Breast epithelium (tissue), 3 donors: ENCODE results near the gene CRY1.

Source experiments
- POLR2A ChIP-seq: fragments of 450-650 bp; IDR thresholded peaks from one replicate; pipeline ENCODE4 v1.6.1; 2016; ENCODE audit warnings: antibody characterized with exemption, mild to moderate bottlenecking, moderate library complexity
- TF ChIP-seq, protein P1 (sequence below), 3 donors: fragments of 450-650 bp; IDR thresholded peaks; one replicate each; pipeline ENCODE4 v1.5.1; 2016 to 2017; ENCODE audit warnings: antibody characterized with exemption in 3 of 3, mild to moderate bottlenecking in 3 of 3, moderate library complexity in 3 of 3

- TF ChIP-seq, protein P1, sequence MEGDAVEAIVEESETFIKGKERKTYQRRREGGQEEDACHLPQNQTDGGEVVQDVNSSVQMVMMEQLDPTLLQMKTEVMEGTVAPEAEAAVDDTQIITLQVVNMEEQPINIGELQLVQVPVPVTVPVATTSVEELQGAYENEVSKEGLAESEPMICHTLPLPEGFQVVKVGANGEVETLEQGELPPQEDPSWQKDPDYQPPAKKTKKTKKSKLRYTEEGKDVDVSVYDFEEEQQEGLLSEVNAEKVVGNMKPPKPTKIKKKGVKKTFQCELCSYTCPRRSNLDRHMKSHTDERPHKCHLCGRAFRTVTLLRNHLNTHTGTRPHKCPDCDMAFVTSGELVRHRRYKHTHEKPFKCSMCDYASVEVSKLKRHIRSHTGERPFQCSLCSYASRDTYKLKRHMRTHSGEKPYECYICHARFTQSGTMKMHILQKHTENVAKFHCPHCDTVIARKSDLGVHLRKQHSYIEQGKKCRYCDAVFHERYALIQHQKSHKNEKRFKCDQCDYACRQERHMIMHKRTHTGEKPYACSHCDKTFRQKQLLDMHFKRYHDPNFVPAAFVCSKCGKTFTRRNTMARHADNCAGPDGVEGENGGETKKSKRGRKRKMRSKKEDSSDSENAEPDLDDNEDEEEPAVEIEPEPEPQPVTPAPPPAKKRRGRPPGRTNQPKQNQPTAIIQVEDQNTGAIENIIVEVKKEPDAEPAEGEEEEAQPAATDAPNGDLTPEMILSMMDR (IDR thresholded peaks at IDR 0.05): peak in 1 of 3 donors; percentile 21
- peak; percentile 81 for TF ChIP-seq POLR2A
These were observed at the start of gene CRY1 for GRCh38 chr12:107093417-107094182.
